HG03558 (cell line): ENCODE measurements around the gene EIF3C.
"Not testable (repeated sequence)": the region's sequence is repeated elsewhere in the genome, so short reads cannot be mapped to it uniquely, and the experiment has no call there.

Experiments
- ATAC-seq: cut with Tn5 transposase; IDR thresholded peaks from one replicate; pipeline ENCODE4 v1.9.1; 2021; ENCODE audit warnings: moderate number of reproducible peaks; ENCODE audit not compliant: unreplicated experiment; ENCODE audit errors: extremely low read depth

The EIF3C gene

GRCh38 chr16:28746618-28747350 lies 35.5 kb downstream of the EIF3C start:
- not testable (repeated sequence) for ATAC-seq

- ATAC-seq = not testable (repeated sequence)
Measured at GRCh38 chr16:28749997-28750465, 38.8 kb downstream of the EIF3C start.

- ATAC-seq = not testable (repeated sequence)
Measured at GRCh38 chr16:28750469-28751067, 39.3 kb downstream of the EIF3C start.

GRCh38 chr16:28751487-28751886 lies 40.2 kb downstream of the EIF3C start, which contains the start of gene NPIPB9:
Gene NPIPB9 (plus strand): TSS chr16:28751787.
- not testable (repeated sequence) for ATAC-seq

- not testable (repeated sequence) for ATAC-seq
Measured at GRCh38 chr16:28781697-28782096, 70.4 kb downstream of the EIF3C start.

GRCh38 chr16:28782357-28782756 lies 71.1 kb downstream of the EIF3C start:
- not testable (repeated sequence) for ATAC-seq
